ENCODE results near the gene POLR1E.
A peak's percentile ranks its signal among the peaks of the same experiment; 100 is the strongest.

The POLR1E gene, protein sequence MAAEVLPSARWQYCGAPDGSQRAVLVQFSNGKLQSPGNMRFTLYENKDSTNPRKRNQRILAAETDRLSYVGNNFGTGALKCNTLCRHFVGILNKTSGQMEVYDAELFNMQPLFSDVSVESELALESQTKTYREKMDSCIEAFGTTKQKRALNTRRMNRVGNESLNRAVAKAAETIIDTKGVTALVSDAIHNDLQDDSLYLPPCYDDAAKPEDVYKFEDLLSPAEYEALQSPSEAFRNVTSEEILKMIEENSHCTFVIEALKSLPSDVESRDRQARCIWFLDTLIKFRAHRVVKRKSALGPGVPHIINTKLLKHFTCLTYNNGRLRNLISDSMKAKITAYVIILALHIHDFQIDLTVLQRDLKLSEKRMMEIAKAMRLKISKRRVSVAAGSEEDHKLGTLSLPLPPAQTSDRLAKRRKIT

DNA sequence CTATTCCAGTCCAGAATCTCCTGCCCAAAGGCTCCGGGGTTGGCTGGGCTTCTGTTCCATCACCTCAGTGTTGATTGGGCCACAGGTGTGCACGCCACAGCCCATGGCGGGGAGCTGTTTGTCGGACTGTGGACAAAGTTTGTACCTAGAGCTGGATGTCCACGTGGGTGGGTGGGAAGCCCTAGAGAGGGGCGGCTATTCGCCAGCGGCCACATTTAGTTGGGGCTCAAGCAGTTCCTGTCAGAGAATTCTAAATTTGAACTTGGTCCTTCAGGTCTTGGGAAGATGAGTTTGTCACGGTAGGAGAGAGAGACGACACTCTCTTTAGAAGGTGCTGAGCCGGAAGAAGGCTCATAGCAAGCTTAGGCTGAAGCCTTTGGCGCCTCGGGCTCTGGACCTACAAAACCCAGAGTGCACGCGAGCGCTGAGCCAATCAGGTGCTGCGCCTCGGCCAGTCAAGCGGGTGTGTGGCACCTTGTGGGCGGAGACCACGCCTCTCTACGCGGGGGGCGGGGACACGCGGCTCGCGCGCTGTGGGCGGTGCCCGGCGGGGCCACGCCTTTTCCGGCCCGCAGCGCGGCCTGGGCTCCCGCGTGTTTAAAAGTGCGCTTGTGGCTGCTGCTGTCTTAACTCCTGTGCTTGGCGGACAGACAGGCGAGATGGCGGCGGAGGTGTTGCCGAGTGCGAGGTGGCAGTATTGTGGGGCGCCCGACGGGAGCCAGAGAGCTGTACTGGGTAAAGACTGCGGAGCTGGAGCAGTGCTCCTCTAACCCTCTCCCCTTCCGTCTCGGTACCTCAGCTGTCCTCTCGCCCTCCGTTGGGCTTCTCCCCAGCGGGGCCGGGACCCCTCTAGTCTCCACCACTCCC, at the start of gene POLR1E:
POLR1E (plus strand) TSS at position 560 of the 867 bp plus-strand sequence; CDS start at position 660, 100 bp downstream.
- DNase-seq = peak; percentile 95

DNA sequence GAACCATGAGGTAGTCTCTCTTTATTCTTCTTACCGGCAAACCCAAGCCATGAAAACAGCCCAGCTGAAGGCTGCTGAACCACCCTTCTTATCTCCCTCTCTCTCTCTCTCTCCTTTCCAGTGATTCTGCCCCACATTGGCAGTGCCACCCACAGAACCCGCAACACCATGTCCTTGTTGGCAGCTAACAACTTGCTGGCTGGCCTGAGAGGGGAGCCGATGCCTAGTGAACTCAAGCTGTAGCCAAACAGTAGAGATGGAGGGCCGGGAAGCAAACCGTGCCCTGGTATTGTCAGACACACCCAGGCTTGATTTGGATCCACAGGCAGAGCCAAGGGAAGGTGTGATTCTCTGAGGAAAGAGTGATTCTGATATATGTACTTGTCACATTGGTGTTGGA, 49.2 kb upstream of the POLR1E start:
- no peak for DNase-seq

DNA sequence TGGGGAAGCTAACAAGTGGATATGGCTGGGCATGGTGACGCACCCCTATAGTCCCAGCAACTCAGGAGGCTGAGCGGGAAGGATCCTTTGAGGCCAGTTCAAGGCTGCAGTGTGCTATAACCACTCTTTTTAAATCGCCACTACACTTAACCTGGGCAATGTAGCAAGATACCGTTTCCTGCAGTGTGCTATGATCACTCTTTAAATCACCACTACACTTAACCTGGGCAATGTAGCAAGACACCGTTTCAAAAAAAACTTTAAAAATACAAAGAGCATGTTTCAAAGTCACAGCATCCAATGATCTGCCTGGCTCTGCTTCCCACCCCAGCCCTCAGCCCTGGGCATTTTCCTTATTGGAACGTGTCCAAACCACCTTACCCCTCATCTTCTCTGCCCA, 48.7 kb upstream of the POLR1E start:
- DNase-seq = no peak

DNA sequence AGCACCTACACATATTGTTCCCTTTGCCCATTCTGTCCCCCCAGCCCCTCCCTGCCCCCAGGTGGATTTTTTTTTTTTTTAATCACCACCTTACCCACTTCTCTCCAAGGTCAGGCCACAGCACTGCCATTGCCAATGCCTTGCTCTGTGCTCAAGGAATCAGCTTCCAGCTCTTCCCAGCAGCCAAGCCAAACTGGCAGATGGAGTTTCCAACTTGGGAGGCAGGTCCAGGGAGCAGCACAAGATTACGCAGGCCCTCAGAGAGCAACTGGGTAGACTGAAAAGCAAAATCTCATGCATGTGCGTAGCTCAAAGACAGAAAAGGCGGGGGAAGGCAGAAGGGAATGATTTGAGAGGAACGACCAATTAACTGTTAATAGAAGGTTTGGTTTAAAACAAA, 48.1 kb upstream of the POLR1E start:
- no peak for DNase-seq

DNA sequence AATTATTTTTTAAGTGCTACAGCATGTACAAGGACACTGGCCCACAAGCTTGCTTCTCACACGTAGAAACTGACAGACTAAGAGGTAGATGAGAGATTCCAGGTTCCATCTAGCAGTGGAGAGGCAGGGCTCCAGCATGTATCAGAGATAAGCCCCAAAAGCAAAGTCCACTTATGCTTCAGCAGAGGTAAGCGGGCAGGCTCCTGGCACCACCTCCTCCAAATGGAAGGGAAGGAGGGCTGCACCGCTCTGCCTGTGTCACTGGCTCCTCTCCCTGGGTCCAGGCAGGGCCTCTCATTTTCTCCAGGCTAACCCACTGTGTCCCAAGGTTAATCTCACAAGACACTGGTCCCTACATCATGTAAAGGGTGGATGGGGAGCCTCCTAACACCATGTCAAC, 47.4 kb upstream of the POLR1E start:
- DNase-seq = no peak

DNA sequence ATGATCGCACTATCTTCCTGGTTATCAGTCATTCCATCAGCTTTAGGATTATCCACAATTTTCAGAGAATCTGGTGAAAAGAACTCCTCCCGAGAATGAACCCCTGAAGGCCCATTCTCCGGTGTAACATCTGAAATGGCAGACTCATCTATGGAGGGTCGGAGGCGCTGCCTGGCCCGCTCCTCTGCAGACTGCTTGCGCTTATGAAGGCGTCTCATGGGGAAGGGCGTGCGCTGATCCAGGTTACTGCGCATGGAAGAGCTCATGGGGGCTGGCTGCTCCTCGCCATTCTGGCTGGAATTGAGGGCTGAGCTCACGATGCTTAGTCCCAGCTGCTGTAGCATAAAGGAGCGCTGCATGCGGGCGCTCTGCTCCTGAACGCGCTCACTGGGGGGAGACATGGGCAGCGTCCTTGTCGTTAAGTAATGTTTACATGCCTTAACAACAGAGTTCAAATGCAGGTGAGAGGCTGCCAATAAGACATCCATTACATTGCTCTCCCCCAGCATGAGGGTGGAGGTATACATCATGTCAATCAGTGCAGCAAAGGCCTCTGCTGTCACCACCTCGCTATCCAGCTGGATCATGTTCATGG, 43.9 kb upstream of the POLR1E start:
- no peak for DNase-seq

DNA sequence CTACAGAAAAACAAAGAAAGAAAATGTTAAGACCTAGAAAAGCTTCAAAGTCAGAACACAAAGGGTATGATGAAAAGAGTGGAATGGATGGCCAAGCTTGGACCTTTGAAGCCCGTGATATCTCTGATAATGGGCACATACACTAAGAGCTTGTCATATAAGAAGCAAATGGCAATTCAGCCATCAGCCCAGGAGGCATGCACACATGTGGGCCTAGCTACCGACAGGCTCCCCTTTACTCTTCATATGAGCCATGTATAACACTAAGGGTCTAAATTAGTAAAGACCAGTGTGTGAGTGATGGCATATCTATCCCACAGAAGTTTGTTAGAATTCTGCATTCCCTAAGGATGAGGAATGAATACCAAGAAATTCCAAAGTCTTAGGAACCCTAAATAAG, 43.2 kb upstream of the POLR1E start:
- no peak for DNase-seq

DNA sequence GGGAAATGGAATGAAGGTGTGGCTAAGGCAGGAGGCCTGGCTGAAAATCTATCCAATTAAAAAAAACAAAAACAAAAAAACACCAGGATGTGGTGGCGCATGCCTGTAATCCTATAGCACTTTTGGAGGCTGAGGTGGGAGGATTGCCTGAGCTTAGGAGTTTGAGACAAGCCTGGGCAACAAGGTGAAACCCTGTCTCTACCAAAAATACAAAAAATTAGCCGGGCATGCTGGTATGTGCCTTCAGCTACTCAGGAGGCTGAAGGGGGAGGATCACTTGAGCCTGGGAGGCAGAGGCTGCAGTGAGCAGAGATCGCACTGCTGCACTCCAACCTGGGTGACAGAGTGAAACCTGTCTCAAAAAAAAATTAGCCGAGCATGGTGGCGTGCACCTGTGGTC, 42.2 kb upstream of the POLR1E start:
- DNase-seq = no peak

DNA sequence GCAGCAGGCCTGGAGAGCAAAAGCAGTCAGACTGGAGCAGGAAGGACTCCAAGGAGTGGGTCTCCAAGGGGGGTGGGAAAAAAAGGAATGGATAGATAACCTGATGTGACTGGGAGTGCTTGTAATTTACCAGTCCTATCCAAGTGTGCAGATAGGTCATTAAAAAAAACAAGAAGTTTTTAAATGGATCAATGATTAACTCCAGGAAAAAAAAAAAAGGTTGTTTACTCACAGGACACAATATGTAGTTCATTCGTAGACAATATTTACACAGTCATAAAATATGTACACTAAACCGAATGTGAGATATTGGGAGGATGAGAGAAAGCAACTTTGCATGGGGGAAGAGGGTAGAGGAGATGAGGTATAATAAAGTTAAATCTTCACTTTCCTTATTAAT, 40.9 kb upstream of the POLR1E start:
- DNase-seq = no peak

DNA sequence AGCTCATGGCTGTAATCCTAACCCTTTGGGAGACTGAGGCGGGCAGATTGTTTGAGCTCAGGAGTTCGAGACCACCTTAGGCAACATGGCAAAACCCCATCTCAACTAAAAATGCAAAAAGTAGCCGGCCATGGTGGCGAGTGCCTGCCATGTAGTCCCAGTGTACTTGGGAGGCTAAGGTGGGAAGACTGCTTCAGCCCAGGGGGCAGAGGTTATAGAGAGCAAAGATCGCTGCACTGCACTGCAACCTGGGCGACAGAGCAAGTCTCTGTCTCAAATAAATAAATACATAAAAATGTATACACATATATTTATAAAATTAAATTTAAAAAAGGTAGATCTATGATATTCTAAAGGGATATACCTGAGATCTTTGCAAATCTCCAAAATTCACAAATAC, 39.9 kb upstream of the POLR1E start:
- no peak for DNase-seq

DNA sequence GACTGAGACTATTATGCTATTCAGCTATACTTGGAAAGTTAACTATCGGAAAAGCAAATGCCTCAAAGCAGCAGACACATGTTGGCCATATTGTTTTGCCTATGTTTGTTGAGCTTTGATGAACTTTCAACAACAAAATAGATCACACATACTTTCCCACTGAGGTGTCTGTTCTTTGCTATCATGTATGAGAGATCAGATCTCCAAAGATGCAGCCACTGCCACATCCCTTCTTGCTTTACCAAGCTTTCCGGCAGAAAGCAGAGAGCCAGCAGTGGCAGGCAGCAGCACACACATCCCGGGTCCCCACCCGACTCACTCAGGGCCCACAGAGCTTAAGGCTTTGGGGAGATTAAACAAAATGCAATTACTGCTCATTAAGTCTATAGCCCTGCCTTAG, 39.3 kb upstream of the POLR1E start:
- no peak for DNase-seq

DNA sequence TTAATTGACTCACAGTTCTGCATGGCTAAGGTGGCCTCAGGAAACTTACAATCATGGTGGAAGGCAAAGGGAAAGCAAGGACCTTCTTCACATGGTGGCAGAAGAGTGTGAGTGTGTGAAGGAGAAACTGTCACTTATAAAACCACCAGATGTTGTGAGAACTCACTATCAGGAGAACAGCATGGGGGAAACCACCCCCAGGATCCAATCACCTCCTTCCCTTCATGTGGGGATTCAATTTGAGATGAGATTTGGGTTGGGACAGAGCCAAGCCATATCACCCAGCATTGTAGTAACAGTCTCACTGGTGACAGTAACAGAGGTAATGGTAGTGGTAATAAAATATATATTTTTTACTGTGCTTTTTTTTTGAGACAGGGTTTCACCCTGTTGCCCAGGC, 38.6 kb upstream of the POLR1E start:
- DNase-seq = no peak

DNA sequence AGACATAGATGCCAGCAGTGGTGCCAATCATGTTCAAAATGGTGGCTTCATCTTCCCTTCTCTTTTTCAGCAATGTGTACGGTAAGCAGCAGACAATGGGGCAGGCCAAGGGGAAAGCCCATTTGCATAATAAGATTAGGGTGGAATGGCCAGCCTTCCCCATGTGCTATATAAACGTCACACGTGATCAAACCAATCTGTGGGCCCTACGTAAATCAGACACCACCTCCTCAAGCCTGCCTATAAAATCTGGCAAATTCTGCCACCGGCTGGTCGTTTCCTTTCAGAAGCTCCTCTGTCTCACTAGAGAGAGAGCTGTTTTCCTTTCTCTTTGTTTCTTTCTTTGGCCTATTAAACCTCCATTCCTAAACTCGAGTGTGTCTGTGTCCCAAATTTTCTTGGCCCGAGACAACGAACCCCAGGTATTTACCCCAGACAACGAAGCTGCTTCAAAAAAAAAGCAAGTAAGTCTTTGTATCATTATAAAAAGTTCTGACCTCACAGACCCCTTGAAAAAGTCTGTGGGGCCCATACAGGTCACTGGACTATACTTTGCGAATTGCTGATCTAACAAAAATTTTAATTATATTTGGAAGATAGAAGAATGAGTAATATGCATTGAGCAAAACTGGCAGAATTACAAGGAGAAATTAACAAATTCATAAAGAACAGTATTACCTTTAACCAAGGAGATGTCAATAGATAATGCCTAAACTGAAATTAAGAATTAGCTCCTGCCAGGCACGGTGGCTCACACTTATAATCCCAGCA, 35.7 kb upstream of the POLR1E start:
- no peak for DNase-seq

DNA sequence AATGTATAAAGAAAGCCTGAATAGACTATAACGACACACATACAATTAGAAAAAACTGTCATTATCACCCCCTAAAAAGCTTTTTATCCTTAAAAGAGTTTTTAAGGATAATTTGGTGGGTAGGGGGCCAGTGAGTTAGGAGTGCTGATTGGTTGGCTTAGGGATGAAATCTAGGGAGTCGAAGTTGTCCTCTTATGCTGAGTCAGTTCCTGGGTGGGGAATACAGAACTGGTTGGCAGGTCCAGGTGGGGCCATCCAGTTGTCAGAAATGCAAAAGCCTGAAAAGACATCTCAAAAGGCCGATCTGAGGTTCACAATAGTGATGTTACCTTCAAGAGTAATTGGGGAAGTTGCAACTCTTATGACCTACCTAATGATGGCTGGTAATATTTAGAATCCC, 34.1 kb upstream of the POLR1E start:
- DNase-seq = no peak

DNA sequence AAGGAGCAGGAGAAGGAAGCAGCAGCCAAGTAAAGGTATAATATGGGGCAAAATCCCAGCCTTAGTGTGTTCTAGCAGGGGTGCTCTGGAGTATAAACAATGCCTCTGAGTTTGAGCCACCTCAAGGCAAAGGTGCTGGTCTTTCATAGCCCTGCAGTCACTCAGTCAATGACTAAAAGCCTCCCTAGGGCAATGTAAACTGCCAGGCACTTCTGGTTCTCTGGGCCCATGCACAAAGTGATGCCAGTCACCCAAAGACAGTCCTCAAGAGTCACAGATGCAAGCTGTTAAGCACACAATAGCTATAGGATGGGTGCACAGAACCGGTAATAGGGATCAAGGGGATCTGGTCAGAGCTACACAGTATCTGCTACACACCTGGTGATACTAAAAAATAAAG, 33.1 kb upstream of the POLR1E start:
- DNase-seq = no peak

DNA sequence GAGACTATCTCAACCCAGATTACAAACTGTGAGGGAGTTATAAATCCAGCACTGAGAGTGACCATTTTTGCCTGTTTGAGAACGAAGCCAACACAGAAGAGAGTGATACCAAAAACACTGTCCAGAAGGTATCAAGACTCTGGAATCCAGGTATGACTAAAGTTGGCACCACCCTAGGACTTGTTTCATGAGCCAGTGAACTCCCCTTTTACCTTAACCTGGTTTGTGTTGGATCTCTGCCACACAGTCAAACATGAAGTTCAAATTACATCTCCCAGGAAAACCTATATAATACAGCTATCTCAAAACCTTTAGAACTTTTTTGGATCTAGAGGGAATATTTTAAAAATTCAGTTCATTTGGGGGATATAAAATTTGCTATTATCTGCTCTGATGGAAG, 31.9 kb upstream of the POLR1E start:
- DNase-seq = no peak

DNA sequence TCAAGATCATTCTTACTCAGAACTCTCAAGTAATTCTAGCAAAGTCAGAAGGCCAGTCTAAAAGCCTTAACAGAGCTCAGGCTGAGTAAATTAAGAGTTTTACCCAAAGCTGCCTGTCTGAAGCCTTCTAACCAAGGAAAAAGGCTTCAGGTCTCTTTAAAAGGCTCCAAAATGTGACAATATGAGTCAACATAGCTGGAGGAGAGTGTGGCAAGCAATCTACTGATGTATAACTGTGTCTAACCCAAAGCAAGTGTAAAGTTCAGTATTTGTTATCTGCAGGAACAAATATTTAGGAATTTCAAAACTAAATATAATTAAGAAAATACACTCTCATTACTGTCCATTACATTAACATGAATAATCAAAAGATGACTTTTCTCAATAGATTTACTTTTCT, 31.5 kb upstream of the POLR1E start:
- no peak for DNase-seq

DNA sequence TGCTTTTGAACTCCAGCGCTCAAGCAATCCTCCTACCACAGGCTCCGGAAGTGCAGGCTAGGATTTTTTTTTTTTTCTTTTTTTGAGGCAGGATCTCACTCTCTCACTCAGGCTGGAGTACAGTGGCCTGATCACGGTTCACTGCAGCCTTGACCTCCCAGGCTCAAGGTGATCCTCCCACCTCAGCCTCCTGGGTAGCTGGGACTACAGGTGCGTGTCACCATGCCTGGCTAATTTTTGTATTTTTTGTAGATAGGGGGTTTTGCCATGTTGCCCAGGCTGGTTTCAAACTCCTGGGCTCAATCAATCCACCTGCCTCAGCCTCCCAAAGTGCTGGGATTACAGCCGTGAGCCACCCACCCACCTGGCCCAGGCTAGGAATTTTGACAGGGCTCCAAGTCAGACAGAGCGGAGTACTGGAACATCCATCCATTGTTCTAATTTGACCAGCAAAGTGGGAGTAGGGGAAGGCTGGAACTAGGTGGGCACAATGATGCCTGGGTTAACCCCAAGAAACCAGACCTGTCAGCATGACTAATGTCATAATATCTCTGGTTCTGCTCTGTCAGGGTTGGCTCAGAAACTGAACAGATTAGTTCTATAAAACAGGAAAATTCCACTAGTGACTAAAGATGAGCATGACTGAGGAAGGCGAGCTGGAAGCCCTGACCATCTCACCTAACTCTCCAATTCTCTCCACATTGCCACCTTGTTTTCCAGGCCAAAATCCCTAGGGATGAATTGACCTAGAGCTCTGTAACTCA, 29.7 kb upstream of the POLR1E start:
- no peak for DNase-seq

DNA sequence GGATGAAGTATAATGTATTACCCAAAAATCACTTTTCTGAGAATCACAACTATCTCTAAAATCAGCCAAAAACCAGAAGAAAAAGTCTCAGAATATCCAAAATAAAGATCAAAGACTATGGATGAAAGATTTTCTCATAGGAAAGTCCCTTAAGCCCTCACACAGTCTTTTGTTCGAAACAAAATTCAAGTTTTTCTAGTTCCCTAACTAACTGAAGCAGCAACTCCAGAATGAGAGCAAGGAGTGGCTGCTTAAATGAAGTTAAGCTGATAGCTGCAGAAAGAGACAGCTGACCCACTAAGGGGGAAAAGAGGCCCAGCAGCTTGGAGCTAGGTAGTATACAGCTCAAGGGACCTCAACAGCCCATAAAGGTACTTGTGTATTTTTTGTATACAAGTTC, 28.9 kb upstream of the POLR1E start:
- DNase-seq = no peak

DNA sequence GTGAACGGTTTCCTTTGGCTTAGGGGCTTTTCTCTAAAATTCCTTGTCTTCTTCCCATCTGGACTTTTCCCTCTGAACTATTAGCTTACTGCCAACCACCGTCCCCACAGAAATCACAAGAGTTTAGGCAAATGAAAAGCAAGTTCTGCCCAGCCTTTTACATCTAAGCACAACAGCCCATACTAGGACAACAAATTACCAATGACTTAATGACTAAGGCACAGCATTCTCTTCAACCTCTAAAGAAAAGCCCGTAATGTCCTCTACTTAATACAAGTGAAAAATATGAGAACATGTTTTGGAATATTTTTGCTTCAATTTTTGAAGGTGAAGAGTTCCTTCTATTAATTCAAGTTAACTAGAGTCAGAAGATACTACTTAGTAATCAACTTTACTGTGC, 21.7 kb upstream of the POLR1E start:
- no peak for DNase-seq

DNA sequence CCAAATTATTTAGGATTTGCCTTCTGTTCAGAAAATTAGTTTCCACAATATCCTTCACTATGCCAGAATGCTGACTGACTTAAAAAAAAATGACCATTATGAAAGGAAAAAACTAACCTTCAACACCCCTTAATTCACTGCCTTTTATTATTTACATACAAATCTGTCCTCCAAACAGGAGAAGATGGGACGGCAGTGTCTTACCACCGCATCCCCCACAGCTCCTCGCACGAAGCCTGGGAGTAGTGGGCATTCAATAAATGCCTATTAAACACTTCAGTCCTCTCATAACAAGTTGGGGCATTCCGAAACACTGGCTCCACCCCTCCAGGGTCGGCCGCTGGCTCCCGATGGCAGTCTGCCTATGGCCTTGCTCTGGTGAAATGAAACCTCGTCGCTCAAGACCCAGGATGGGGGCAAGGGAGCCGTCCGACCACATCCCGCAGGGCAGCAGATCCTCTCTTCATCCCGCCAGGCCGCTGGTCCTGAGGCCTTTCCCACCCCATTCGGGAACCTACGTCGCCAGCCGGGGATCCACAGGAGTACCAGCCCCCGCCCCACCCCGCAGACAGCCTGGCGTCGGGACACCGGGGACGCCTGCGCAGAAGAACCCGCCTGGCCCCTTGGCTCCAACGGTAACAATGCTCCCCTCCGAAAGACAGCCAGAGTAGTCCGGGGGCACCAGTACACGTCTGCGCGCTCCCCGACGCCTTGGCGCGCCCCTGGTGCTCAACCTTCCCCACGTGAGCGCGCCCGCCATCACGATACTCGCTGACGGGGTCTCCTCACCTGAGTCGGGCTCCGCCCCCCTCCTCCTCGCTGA, 21.1 kb upstream of the POLR1E start:
- DNase-seq = peak; percentile 31

Data from 8988T (cell line).